GM23338 (cell line): Measurements from ENCODE around the gene PDE2A. TPM values are rescaled to one million over a fixed set of nuclear protein-coding genes. Genes with fewer than 3 reads are reported as not detected.

ENCODE experiments used
- ATAC-seq: fragments of 200-7000 bp; cut with Tn5 transposase; 3 replicates; pipeline ENCODE4 v1.9.1; 2020
- DNase-seq: peaks from one replicate; pipeline ENCODE4 v3.0.0-alpha.2; 2015; ENCODE audit warnings: low spot score
- H2AFZ ChIP-seq: fragments of 200-600 bp; sonication (generic); 2 replicates; pipeline ENCODE4 v1.8.0; 2016; ENCODE audit warnings: antibody characterized with exemption, mild to moderate bottlenecking, moderate library complexity
- H3F3A ChIP-seq: fragments of 200-600 bp; sonication (generic); replicated peaks from 2 replicates; pipeline ENCODE4 v1.8.0; 2017; ENCODE audit warnings: antibody characterized with exemption, mixed run types, low read depth
- H3K27ac ChIP-seq: fragments of 200-600 bp; sonication (generic); 2 replicates; pipeline ENCODE4 v1.6.1; 2016; ENCODE audit warnings: low read depth
- H3K27me3 ChIP-seq: fragments of 200-600 bp; sonication (generic); 2 replicates; pipeline ENCODE4 v1.8.0; 2016; ENCODE audit warnings: mild to moderate bottlenecking, mixed run types, moderate library complexity; ENCODE audit not compliant: insufficient read depth
- H3K36me3 ChIP-seq: fragments of 200-600 bp; sonication (generic); 2 replicates; pipeline ENCODE4 v1.8.0; 2016; ENCODE audit warnings: mild to moderate bottlenecking; ENCODE audit not compliant: insufficient read depth
- H3K4me1 ChIP-seq: fragments of 200-600 bp; sonication (generic); 2 replicates; pipeline ENCODE4 v1.8.0; 2016; ENCODE audit warnings: mild to moderate bottlenecking, moderate library complexity; ENCODE audit not compliant: insufficient read depth
- H3K4me2 ChIP-seq: fragments of 200-600 bp; sonication (generic); 2 replicates; pipeline ENCODE4 v1.7.1; 2017; ENCODE audit warnings: mixed run types
- H3K4me3 ChIP-seq: fragments of 200-600 bp; sonication (generic); 2 replicates; pipeline ENCODE4 v1.6.1; 2016; ENCODE audit warnings: mixed run types
- H3K79me2 ChIP-seq: fragments of 200-600 bp; sonication (generic); replicated peaks from 2 replicates; pipeline ENCODE4 v1.8.0; 2017; ENCODE audit warnings: mild to moderate bottlenecking; ENCODE audit not compliant: insufficient read depth
- H3K9me2 ChIP-seq: fragments of 200-600 bp; sonication (generic); 2 replicates; pipeline ENCODE4 v1.8.0; 2017; ENCODE audit not compliant: insufficient read depth
- H4K20me1 ChIP-seq: fragments of 200-600 bp; sonication (generic); replicated peaks from 2 replicates; pipeline ENCODE4 v1.8.0; 2017; ENCODE audit warnings: mild to moderate bottlenecking; ENCODE audit not compliant: insufficient read depth
- H3K27ac Mint-ChIP-seq: 2 replicates; pipeline ENCODE4 v1.8.0; 2020; ENCODE audit warnings: inconsistent platforms, mild to moderate bottlenecking, moderate library complexity, mixed read lengths
- H3K27me3 Mint-ChIP-seq: 3 replicates; pipeline ENCODE4 v1.8.0; 2022; ENCODE audit warnings: low read depth, mild to moderate bottlenecking, moderate library complexity, mixed read lengths, inconsistent platforms; ENCODE audit not compliant: insufficient read depth, poor library complexity
- H3K36me3 Mint-ChIP-seq: 3 replicates; pipeline ENCODE4 v1.8.0; 2021; ENCODE audit warnings: low read depth, mild to moderate bottlenecking, inconsistent platforms, moderate library complexity, mixed read lengths
- H3K4me1 Mint-ChIP-seq: 3 replicates; pipeline ENCODE4 v1.8.0; 2020; ENCODE audit warnings: mild to moderate bottlenecking, inconsistent platforms, mixed read lengths
- H3K4me3 Mint-ChIP-seq: 3 replicates; pipeline ENCODE4 v1.8.0; 2021; ENCODE audit warnings: moderate library complexity, mild to moderate bottlenecking, inconsistent platforms, mixed read lengths
- H3K9me3 Mint-ChIP-seq: 3 replicates; pipeline ENCODE4 v1.8.0; 2020; ENCODE audit warnings: moderate library complexity, mild to moderate bottlenecking, inconsistent platforms, mixed read lengths
- CREB1 ChIP-seq: fragments of 250-450 bp; sonication (Bioruptor Pico); IDR thresholded peaks from 2 replicates; pipeline ENCODE4 v1.5.0; 2020; ENCODE audit warnings: low read depth, mild to moderate bottlenecking, moderate library complexity
- JUNB ChIP-seq: IDR thresholded peaks from one replicate; pipeline ENCODE4 v1.6.1; 2016; ENCODE audit warnings: antibody characterized with exemption; ENCODE audit not compliant: unreplicated experiment
- POLR2AphosphoS5 ChIP-seq: IDR thresholded peaks from 2 replicates; pipeline ENCODE4 v1.6.1; 2016; ENCODE audit warnings: antibody characterized with exemption, low read depth
- STAT1 ChIP-seq: IDR thresholded peaks from one replicate; pipeline ENCODE4 v1.6.1; 2016; ENCODE audit warnings: antibody characterized with exemption; ENCODE audit not compliant: unreplicated experiment
- ZNF114 ChIP-seq: fragments of 250-450 bp; sonication (Bioruptor Pico); IDR thresholded peaks from 2 replicates; pipeline ENCODE4 v1.5.0; 2020; ENCODE audit warnings: mild to moderate bottlenecking, moderate library complexity
- ZNF331 ChIP-seq: fragments of 250-450 bp; sonication (Bioruptor Pico); IDR thresholded peaks from 2 replicates; pipeline ENCODE4 v1.5.0; 2020; ENCODE audit warnings: low read depth, mild to moderate bottlenecking, moderate library complexity
- polyA plus RNA-seq: library from polyadenylated mRNA; unstranded; fragments of >200 nt; fragmentation: Nextera tagmentation; extraction: Ambion mirVana; gene quantifications from 2 replicates; pipeline ENCODE4 v1.2.1, GENCODE V29; 2016
- total RNA-seq: library from RNA; depleted of rRNA; stranded (reverse); fragments of >200 nt; shearing (Covaris generic); gene quantifications from 2 replicates; pipeline ENCODE4 v1.2.3, GENCODE V29; 2014
- TF ChIP-seq, protein P1 (sequence below): fragments of 250-450 bp; sonication (Bioruptor Pico); IDR thresholded peaks from 2 replicates; pipeline ENCODE4 v1.5.0; 2020; ENCODE audit warnings: mild to moderate bottlenecking, moderate library complexity
- TF ChIP-seq, protein P2 (sequence below): IDR thresholded peaks from one replicate; pipeline ENCODE4 v1.6.1; 2018; ENCODE audit warnings: antibody characterized with exemption; ENCODE audit not compliant: unreplicated experiment
- TF ChIP-seq, protein P3 (sequence below), 2 experiments: fragments of 200-600 bp in 1 of 2; sonication (generic) in 1 of 2; conservative IDR thresholded peaks; 2 replicates each; pipeline versions ENCODE4 v1.5.1 to v1.6.1; 2016 to 2017; ENCODE audit warnings: antibody characterized with exemption in 2 of 2, low read depth in 2 of 2, mild to moderate bottlenecking in 2 of 2, moderate library complexity in 1 of 2

The PDE2A gene
- total and polyA plus RNA-seq, 2 experiments from 2014 or later = 4.3 to 16.2 TPM

GRCh38 chr11:72702577-72703241 lies 28.5 kb upstream of the PDE2A start:
- Histone ChIP-seq H3K9me2 (no peaks in the 10 kb centered on the region), H3K27ac (no peak overlapping the region), H2AFZ (no peak overlapping the region), H3F3A (0 out of 2 replicates have a peak, but pooled peaks cover 3% of the 10 kb centered on the region), H3K27me3 (no peaks in the 10 kb centered on the region), H3K4me3 (no peak overlapping the region), H3K79me2 (no peaks in the 10 kb centered on the region), H3K4me2 (no peak overlapping the region), H4K20me1 (0 out of 2 replicates have a peak, but pooled peaks cover 5% of the 10 kb centered on the region), H3K4me1 (peaks cover 25% of the 10 kb centered on the region), H3K36me3 (no peaks in the 10 kb centered on the region)
- H3K27ac Mint-ChIP-seq = no peak overlapping the region; the same call in 1 of the 2 replicates
- H3K9me3 Mint-ChIP-seq = no peaks in the 10 kb centered on the region
- peaks cover 13% of the 10 kb centered on the region for H3K27me3 Mint-ChIP-seq
- H3K4me3 Mint-ChIP-seq = no peak overlapping the region
- H3K36me3 Mint-ChIP-seq = peaks cover 40% of the 10 kb centered on the region
- H3K4me1 Mint-ChIP-seq = peaks cover 46% of the 10 kb centered on the region
- ATAC-seq (no peak), DNase-seq (no peak)
- TF ChIP-seq ZNF114 = no peak
- TF ChIP-seq, protein P1, sequence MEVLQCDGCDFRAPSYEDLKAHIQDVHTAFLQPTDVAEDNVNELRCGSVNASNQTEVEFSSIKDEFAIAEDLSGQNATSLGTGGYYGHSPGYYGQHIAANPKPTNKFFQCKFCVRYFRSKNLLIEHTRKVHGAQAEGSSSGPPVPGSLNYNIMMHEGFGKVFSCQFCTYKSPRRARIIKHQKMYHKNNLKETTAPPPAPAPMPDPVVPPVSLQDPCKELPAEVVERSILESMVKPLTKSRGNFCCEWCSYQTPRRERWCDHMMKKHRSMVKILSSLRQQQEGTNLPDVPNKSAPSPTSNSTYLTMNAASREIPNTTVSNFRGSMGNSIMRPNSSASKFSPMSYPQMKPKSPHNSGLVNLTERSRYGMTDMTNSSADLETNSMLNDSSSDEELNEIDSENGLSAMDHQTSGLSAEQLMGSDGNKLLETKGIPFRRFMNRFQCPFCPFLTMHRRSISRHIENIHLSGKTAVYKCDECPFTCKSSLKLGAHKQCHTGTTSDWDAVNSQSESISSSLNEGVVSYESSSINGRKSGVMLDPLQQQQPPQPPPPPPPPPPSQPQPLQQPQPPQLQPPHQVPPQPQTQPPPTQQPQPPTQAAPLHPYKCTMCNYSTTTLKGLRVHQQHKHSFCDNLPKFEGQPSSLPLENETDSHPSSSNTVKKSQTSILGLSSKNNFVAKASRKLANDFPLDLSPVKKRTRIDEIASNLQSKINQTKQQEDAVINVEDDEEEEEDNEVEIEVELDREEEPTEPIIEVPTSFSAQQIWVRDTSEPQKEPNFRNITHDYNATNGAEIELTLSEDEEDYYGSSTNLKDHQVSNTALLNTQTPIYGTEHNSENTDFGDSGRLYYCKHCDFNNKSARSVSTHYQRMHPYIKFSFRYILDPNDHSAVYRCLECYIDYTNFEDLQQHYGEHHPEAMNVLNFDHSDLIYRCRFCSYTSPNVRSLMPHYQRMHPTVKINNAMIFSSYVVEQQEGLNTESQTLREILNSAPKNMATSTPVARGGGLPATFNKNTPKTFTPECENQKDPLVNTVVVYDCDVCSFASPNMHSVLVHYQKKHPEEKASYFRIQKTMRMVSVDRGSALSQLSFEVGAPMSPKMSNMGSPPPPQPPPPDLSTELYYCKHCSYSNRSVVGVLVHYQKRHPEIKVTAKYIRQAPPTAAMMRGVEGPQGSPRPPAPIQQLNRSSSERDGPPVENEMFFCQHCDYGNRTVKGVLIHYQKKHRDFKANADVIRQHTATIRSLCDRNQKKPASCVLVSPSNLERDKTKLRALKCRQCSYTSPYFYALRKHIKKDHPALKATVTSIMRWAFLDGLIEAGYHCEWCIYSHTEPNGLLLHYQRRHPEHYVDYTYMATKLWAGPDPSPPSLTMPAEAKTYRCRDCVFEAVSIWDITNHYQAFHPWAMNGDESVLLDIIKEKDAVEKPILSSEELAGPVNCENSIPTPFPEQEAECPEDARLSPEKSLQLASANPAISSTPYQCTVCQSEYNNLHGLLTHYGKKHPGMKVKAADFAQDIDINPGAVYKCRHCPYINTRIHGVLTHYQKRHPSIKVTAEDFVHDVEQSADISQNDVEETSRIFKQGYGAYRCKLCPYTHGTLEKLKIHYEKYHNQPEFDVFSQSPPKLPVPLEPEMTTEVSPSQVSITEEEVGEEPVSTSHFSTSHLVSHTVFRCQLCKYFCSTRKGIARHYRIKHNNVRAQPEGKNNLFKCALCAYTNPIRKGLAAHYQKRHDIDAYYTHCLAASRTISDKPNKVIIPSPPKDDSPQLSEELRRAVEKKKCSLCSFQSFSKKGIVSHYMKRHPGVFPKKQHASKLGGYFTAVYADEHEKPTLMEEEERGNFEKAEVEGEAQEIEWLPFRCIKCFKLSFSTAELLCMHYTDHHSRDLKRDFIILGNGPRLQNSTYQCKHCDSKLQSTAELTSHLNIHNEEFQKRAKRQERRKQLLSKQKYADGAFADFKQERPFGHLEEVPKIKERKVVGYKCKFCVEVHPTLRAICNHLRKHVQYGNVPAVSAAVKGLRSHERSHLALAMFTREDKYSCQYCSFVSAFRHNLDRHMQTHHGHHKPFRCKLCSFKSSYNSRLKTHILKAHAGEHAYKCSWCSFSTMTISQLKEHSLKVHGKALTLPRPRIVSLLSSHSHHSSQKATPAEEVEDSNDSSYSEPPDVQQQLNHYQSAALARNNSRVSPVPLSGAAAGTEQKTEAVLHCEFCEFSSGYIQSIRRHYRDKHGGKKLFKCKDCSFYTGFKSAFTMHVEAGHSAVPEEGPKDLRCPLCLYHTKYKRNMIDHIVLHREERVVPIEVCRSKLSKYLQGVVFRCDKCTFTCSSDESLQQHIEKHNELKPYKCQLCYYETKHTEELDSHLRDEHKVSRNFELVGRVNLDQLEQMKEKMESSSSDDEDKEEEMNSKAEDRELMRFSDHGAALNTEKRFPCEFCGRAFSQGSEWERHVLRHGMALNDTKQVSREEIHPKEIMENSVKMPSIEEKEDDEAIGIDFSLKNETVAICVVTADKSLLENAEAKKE (CRISPR knock-in tag) = no peak
- TF ChIP-seq ZNF331 (CRISPR knock-in tag) = no peak
- TF ChIP-seq, protein P2, sequence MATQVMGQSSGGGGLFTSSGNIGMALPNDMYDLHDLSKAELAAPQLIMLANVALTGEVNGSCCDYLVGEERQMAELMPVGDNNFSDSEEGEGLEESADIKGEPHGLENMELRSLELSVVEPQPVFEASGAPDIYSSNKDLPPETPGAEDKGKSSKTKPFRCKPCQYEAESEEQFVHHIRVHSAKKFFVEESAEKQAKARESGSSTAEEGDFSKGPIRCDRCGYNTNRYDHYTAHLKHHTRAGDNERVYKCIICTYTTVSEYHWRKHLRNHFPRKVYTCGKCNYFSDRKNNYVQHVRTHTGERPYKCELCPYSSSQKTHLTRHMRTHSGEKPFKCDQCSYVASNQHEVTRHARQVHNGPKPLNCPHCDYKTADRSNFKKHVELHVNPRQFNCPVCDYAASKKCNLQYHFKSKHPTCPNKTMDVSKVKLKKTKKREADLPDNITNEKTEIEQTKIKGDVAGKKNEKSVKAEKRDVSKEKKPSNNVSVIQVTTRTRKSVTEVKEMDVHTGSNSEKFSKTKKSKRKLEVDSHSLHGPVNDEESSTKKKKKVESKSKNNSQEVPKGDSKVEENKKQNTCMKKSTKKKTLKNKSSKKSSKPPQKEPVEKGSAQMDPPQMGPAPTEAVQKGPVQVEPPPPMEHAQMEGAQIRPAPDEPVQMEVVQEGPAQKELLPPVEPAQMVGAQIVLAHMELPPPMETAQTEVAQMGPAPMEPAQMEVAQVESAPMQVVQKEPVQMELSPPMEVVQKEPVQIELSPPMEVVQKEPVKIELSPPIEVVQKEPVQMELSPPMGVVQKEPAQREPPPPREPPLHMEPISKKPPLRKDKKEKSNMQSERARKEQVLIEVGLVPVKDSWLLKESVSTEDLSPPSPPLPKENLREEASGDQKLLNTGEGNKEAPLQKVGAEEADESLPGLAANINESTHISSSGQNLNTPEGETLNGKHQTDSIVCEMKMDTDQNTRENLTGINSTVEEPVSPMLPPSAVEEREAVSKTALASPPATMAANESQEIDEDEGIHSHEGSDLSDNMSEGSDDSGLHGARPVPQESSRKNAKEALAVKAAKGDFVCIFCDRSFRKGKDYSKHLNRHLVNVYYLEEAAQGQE = no peak
- TF ChIP-seq CREB1 = no peak
- TF ChIP-seq STAT1 = no peak
- no peak for TF ChIP-seq JUNB
- TF ChIP-seq, protein P3, sequence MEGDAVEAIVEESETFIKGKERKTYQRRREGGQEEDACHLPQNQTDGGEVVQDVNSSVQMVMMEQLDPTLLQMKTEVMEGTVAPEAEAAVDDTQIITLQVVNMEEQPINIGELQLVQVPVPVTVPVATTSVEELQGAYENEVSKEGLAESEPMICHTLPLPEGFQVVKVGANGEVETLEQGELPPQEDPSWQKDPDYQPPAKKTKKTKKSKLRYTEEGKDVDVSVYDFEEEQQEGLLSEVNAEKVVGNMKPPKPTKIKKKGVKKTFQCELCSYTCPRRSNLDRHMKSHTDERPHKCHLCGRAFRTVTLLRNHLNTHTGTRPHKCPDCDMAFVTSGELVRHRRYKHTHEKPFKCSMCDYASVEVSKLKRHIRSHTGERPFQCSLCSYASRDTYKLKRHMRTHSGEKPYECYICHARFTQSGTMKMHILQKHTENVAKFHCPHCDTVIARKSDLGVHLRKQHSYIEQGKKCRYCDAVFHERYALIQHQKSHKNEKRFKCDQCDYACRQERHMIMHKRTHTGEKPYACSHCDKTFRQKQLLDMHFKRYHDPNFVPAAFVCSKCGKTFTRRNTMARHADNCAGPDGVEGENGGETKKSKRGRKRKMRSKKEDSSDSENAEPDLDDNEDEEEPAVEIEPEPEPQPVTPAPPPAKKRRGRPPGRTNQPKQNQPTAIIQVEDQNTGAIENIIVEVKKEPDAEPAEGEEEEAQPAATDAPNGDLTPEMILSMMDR (conservative IDR thresholded peaks at IDR 0.05; ENCODE audit: low read depth in 2 of 2) = no peak
- TF ChIP-seq POLR2AphosphoS5 = no peak
